Endodermal cell (in vitro differentiated cells): ENCODE data around the gene EML1. TPM values are rescaled to one million over a fixed set of nuclear protein-coding genes. Genes with fewer than 3 reads are reported as not detected.

Source experiments
- DNase-seq: peaks from one replicate; pipeline ENCODE4 v3.0.0-alpha.2; 2017
- H3K27ac ChIP-seq: 2 replicates; pipeline ENCODE4 v1.5.1; 2013; ENCODE audit warnings: mild to moderate bottlenecking, low read depth, low read length, moderate library complexity
- H3K27me3 ChIP-seq: 2 replicates; pipeline ENCODE4 v1.6.1; 2013; ENCODE audit warnings: mild to moderate bottlenecking, low read length, moderate library complexity; ENCODE audit not compliant: insufficient read depth, control insufficient read depth, poor library complexity, severe bottlenecking
- H3K36me3 ChIP-seq: 2 replicates; pipeline ENCODE4 v1.7.0; 2013; ENCODE audit warnings: mild to moderate bottlenecking, low read length, moderate library complexity; ENCODE audit not compliant: control insufficient read depth, insufficient read depth
- H3K4me1 ChIP-seq: one replicate; pipeline ENCODE4 v1.7.0; 2013; ENCODE audit warnings: low read length; ENCODE audit not compliant: control insufficient read depth, insufficient read depth
- H3K4me3 ChIP-seq: 2 replicates; pipeline ENCODE4 v1.5.1; 2013; ENCODE audit warnings: mild to moderate bottlenecking, low read length, moderate library complexity
- H3K9ac ChIP-seq: 2 replicates; pipeline ENCODE4 v1.6.1; 2013; ENCODE audit warnings: mild to moderate bottlenecking, low read length, moderate library complexity; ENCODE audit not compliant: poor library complexity, severe bottlenecking; ENCODE audit errors: extremely low read depth
- H3K9me3 ChIP-seq: 2 replicates; pipeline ENCODE4 v1.6.1; 2013; ENCODE audit warnings: mild to moderate bottlenecking, low read length, moderate library complexity; ENCODE audit not compliant: control insufficient read depth
- H3K27ac Mint-ChIP-seq: 2 replicates; pipeline ENCODE4 v1.8.0; 2020; ENCODE audit warnings: mixed read lengths
- H3K27me3 Mint-ChIP-seq: 2 replicates; pipeline ENCODE4 v1.8.0; 2021; ENCODE audit warnings: mild to moderate bottlenecking, mixed read lengths; ENCODE audit not compliant: insufficient read depth
- H3K36me3 Mint-ChIP-seq: 2 replicates; pipeline ENCODE4 v1.8.0; 2020; ENCODE audit warnings: low read depth, mixed read lengths
- H3K4me1 Mint-ChIP-seq: 2 replicates; pipeline ENCODE4 v1.8.0; 2020; ENCODE audit warnings: mixed read lengths
- H3K4me3 Mint-ChIP-seq: 2 replicates; pipeline ENCODE4 v1.8.0; 2020; ENCODE audit warnings: mild to moderate bottlenecking, moderate library complexity, mixed read lengths
- H3K9me3 Mint-ChIP-seq: 2 replicates; pipeline ENCODE4 v1.8.0; 2020; ENCODE audit warnings: mild to moderate bottlenecking, mixed read lengths
- WGBS, 2 experiments: methylation state at CpG; one replicate each; pipeline versions ENCODE4 v1.1.5 to v1.1.7; 2013; ENCODE audit warnings: missing lambda C conversion rate in 2 of 2, mixed read lengths in 1 of 2; ENCODE audit not compliant: insufficient coverage in 1 of 2, insufficient read length in 1 of 2; 5-methylcytosine and 5-hydroxymethylcytosine counted together
- total RNA-seq, 2 donors: library from RNA; stranded (reverse); fragmentation: NEBNext Ultra II Directional in 1 of 2; extraction: Animal tissue kit (Norgen Biotek cat#: 25700) in 1 of 2; gene quantifications; 2 replicates in 1 of 2; 3 replicates in 1 of 2; pipeline ENCODE4 v1.2.1, GENCODE V29; 2021
- TF ChIP-seq, protein P1 (sequence below): fragments of 200-600 bp; sonication (generic); conservative IDR thresholded peaks from 2 replicates; pipeline ENCODE4 v1.5.0; 2021; ENCODE audit warnings: antibody characterized with exemption, mild to moderate bottlenecking

Gene EML1
- total RNA-seq, 2 donors from 2014 or later, result 25.0 to 31.4 TPM

- Histone ChIP-seq H3K9me3 (no peaks in the 10 kb centered on the region), H3K9ac (no peak overlapping the region), H3K36me3 (peaks cover 5% of the 10 kb centered on the region), H3K27ac (no peak overlapping the region), H3K4me1 (peaks cover 3% of the 10 kb centered on the region), H3K4me3 (no peak overlapping the region), H3K27me3 (peaks cover 42% of the 10 kb centered on the region)
- no peaks in the 10 kb centered on the region for H3K9me3 Mint-ChIP-seq
- TF ChIP-seq, protein P1, sequence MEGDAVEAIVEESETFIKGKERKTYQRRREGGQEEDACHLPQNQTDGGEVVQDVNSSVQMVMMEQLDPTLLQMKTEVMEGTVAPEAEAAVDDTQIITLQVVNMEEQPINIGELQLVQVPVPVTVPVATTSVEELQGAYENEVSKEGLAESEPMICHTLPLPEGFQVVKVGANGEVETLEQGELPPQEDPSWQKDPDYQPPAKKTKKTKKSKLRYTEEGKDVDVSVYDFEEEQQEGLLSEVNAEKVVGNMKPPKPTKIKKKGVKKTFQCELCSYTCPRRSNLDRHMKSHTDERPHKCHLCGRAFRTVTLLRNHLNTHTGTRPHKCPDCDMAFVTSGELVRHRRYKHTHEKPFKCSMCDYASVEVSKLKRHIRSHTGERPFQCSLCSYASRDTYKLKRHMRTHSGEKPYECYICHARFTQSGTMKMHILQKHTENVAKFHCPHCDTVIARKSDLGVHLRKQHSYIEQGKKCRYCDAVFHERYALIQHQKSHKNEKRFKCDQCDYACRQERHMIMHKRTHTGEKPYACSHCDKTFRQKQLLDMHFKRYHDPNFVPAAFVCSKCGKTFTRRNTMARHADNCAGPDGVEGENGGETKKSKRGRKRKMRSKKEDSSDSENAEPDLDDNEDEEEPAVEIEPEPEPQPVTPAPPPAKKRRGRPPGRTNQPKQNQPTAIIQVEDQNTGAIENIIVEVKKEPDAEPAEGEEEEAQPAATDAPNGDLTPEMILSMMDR, result no peak
- H3K4me1 Mint-ChIP-seq, result peaks cover 38% of the 10 kb centered on the region
- WGBS, 2 experiments, result 86% methylated on average over 4 of the region's 4 CpGs
- H3K27me3 Mint-ChIP-seq, result peaks cover 71% of the 10 kb centered on the region
- DNase-seq, result no peak
- H3K36me3 Mint-ChIP-seq, result peaks cover 3% of the 10 kb centered on the region
- H3K27ac Mint-ChIP-seq, result no peak overlapping the region
- no peak overlapping the region for H3K4me3 Mint-ChIP-seq
Observed at GRCh38 chr14:99873653-99874052, 80.4 kb downstream of the EML1 start.

DNA sequence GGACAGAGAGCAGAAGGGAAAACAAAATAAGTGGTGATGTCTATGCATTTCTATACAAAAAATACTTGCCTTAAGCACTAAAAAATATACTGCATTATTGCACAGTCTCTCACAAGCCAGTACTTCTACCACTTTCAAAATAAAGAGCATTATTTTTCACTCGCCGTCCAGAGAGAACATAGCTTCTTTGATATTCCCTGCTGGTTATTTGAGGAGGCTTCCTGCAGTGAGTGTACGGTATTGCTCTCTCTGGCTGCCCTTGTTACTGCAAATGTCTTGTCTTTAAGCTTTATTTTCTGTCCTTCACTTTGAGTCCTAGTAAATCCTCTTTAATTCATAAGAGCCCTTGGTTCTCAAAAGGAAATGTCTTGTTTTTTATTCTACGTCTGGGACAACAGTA lies 81.1 kb downstream of the EML1 start:
- Mint-ChIP-seq H3K36me3 (peaks cover 3% of the 10 kb centered on the region), H3K4me1 (peaks cover 43% of the 10 kb centered on the region), H3K27ac (no peak overlapping the region), H3K27me3 (peaks cover 73% of the 10 kb centered on the region), H3K4me3 (no peak overlapping the region), H3K9me3 (no peaks in the 10 kb centered on the region)
- no peak for DNase-seq
- Histone ChIP-seq H3K36me3 (peaks cover 9% of the 10 kb centered on the region), H3K9me3 (no peaks in the 10 kb centered on the region), H3K27ac (no peak overlapping the region), H3K9ac (no peak overlapping the region), H3K4me1 (peaks cover 4% of the 10 kb centered on the region), H3K27me3 (peaks cover 48% of the 10 kb centered on the region), H3K4me3 (no peak overlapping the region)
- 46 to 59% methylated on average over 4 of the region's 4 CpGs for WGBS, 2 experiments
- TF ChIP-seq, protein P1, result no peak

GRCh38 chr14:99875421-99875820 lies 82.2 kb downstream of the EML1 start:
- H3K4me1 Mint-ChIP-seq, result peaks cover 54% of the 10 kb centered on the region
- peaks cover 75% of the 10 kb centered on the region for H3K27me3 Mint-ChIP-seq
- 90 to 98% methylated on average over 6 of the region's 6 CpGs for WGBS, 2 experiments
- H3K4me3 ChIP-seq, result no peak overlapping the region
- H3K4me3 Mint-ChIP-seq, result no peak overlapping the region
- no peak for DNase-seq
- peaks cover 3% of the 10 kb centered on the region for H3K36me3 Mint-ChIP-seq
- H3K9me3 Mint-ChIP-seq, result no peaks in the 10 kb centered on the region
- TF ChIP-seq, protein P1, result no peak
- no peak overlapping the region for H3K27ac Mint-ChIP-seq
- peaks cover 9% of the 10 kb centered on the region for H3K36me3 ChIP-seq
- H3K9me3 ChIP-seq, result no peaks in the 10 kb centered on the region
- no peak overlapping the region for H3K27ac ChIP-seq
- H3K4me1 ChIP-seq, result peaks cover 7% of the 10 kb centered on the region
- peaks cover 56% of the 10 kb centered on the region for H3K27me3 ChIP-seq
- no peak overlapping the region for H3K9ac ChIP-seq
